HG03039 (cell line): ENCODE data around the gene GAGE10.
"Not testable (repeated sequence)": the region's sequence is repeated elsewhere in the genome, so short reads cannot be mapped to it uniquely, and the experiment has no call there.

Source experiments
- ATAC-seq: cut with Tn5 transposase; IDR thresholded peaks from one replicate; pipeline ENCODE4 v1.9.1; 2021; ENCODE audit warnings: mild to moderate bottlenecking, moderate library complexity; ENCODE audit not compliant: unreplicated experiment

GAGE10 gene

GRCh38 chrX:49276207-49276606 lies 27.2 kb upstream of the GAGE10 start:
- ATAC-seq = no peak

GRCh38 chrX:49276671-49277534 lies 26.5 kb upstream of the GAGE10 start:
- no peak for ATAC-seq

GRCh38 chrX:49277535-49277830 lies 26.0 kb upstream of the GAGE10 start:
- ATAC-seq = no peak

- no peak for ATAC-seq
Measured at GRCh38 chrX:49278081-49278480, 25.4 kb upstream of the GAGE10 start.

GRCh38 chrX:49282647-49283011 lies 20.8 kb upstream of the GAGE10 start:
- ATAC-seq = no peak

GRCh38 chrX:49284212-49284611 lies 19.2 kb upstream of the GAGE10 start:
- no peak for ATAC-seq

GRCh38 chrX:49286136-49286535 lies 17.3 kb upstream of the GAGE10 start:
- no peak for ATAC-seq

- ATAC-seq = no peak
Measured at GRCh38 chrX:49286581-49286980, 16.9 kb upstream of the GAGE10 start.

GRCh38 chrX:49287665-49288064 lies 15.8 kb upstream of the GAGE10 start:
- ATAC-seq = no peak

- ATAC-seq = no peak
Measured at GRCh38 chrX:49290215-49290614, 13.2 kb upstream of the GAGE10 start.

GRCh38 chrX:49291615-49292337 lies 11.7 kb upstream of the GAGE10 start:
- ATAC-seq = no peak

- no peak for ATAC-seq
Measured at GRCh38 chrX:49292400-49293362, 10.8 kb upstream of the GAGE10 start.

- not testable (repeated sequence) for ATAC-seq
Measured at GRCh38 chrX:49299293-49299692, 4.2 kb upstream of the GAGE10 start.

GRCh38 chrX:49300703-49301102 lies 2.7 kb upstream of the GAGE10 start:
- no peak for ATAC-seq

- not testable (repeated sequence) for ATAC-seq
Measured at GRCh38 chrX:49307775-49308174, 4.3 kb downstream of the GAGE10 start.

- ATAC-seq = no peak
Measured at GRCh38 chrX:49308604-49309269, 5.3 kb downstream of the GAGE10 start.

GRCh38 chrX:49309401-49309981 lies 6.0 kb downstream of the GAGE10 start:
- ATAC-seq = no peak

GRCh38 chrX:49310371-49310770 lies 6.9 kb downstream of the GAGE10 start:
- no peak for ATAC-seq

GRCh38 chrX:49312176-49312575 lies 8.7 kb downstream of the GAGE10 start:
- no peak for ATAC-seq

GRCh38 chrX:49316085-49316484 lies 12.6 kb downstream of the GAGE10 start:
- ATAC-seq = no peak
